Measurements from ENCODE around the gene RUSF1.
"Not testable (repeated sequence)": the region's sequence is repeated elsewhere in the genome, so short reads cannot be mapped to it uniquely, and the experiment has no call there.

The RUSF1 gene

DNA sequence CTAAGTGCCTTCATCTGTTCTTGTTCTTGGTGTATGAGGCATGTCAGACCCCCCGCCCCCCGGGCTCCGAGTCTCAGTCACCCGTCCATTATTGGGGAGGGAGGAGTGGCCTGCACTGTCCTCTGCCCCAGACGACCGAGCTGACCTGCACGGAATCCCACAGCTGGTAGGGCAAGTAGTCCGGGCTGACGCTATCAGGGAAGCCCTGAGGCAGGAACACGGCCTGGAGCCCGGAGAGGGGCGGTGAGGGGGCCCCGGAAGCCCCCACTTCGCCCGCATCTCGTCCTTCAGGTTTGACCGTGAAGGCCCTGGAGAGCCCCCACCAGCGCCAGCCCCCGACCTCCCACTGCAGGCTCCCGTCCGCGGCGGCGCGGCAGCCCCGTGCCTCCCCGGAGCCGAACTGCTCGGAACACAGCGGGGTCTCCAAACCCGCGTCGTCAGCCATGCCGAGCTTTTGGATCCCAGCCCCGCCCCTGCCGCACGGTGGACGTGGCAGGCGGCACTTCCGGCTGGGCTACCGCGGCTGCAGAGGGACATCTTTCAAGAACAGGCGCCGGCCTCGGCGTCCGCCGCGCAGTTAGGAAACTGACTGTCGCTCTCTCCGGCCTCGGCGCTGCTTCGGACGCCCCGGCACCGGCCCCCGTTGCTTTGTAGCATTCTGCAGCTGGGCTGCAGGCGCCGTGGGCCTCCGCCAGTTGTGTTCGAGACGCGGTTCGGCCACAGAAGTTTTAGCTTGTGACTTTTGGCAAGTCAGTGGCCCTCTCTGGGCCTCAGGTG lies at the start of gene RUSF1:
Gene RUSF1 (minus strand): TSS at position 463 of the 777 bp plus-strand sequence. CDS start 18 bp downstream, at position 445.
- peak; percentile 88 for DNase-seq (ENCODE audit: low spot score)

DNA sequence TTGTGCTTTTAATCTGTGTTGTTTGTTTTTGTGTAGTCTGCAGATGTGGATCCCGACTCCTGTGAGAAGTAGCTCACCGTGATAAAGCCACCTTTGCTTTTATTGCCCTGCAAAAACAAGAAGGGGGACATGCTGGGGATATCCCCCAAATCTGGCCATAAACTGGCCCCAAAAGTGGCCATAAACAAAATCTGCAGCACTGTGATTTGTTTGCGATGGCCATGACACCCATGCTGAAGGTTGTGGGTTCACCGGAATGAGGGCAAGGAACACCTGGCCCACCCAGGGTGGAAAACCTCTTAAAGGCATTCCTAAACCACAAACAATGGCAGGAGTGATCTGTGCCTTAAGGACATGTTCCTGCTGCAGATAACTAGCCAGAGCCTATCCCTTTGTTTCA lies 34.6 kb upstream of the RUSF1 start:
- DNase-seq (ENCODE audit: low spot score): no peak

DNA sequence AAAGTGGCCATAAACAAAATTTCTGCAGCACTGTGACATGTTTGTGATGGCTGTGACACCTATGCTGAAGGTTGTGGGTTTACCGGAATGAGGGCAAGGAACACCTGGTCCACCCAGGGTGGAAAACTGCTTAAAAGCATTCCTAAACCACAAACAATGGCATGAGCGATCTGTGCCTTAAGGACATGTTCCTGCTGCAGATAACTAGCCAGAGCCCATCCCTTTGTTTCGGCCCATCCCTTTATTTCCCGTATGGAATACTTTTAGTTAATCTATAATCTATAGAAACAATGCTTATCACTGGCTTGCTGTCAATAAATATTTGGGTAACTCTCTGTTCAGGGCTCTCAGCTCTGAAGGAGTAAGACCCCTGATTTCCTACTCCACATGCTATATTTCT lies 31.6 kb upstream of the RUSF1 start:
- not testable (repeated sequence) for DNase-seq (ENCODE audit: low spot score)

DNA sequence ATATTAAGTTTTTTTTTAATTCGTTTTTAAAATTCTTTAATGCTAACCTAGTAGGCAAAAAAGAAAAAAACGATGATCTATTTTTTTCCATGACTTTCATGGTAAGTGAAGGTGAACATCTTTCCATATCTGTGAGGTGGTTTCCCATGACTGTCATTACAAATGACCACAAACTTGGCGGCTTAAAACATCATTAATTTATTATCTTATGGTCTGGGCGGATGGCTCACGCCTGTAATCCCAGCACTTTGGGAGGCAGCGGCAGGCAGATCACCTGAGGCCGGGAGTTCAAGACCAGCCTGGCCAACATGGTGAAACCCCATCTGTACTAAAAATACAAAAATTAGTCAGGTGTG lies 30.0 kb upstream of the RUSF1 start:
- DNase-seq (ENCODE audit: low spot score): not testable (repeated sequence)

DNA sequence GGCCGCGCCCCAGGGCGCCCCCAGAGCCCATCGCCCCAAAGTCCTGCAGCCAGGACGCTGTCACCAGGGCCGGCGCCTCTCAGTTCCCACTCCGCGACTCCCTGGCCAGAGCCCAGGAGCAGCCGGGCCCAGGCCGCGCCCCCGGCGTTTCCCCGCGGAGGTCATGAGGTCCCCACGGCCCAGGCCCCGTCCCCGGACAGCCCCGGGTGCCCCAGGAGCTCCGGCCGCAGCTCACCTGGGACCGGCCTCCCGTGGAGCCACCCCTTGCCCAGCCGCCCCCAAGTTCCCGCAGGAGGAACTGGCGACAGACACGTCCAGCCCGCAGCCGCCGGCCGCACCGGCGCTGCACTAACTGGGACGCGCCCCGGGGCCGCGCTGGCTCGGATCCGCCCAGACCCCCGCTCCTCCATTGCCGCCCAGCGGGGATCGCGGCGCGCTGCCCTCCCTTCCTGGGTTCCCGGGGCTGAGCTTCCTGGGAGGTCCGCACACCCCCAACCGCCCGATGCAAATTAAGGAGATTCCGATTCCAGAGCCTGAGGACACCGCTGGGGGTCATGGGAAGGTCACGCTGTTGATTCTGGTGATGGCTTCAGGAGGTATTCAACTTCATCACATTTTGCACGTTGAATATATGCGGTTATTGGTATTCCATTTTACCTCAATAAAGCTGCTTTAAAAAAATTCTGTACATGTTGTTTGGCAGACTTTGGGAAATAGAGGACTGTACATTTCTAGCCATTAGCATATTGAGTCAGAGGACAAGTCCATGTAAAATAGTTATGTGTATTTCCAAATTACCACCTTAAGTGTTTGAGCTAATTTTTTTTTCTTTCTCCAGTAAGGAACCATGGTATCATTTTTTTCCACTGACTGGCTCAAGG lies 29.4 kb upstream of the RUSF1 start:
- DNase-seq (ENCODE audit: low spot score): no peak

DNA sequence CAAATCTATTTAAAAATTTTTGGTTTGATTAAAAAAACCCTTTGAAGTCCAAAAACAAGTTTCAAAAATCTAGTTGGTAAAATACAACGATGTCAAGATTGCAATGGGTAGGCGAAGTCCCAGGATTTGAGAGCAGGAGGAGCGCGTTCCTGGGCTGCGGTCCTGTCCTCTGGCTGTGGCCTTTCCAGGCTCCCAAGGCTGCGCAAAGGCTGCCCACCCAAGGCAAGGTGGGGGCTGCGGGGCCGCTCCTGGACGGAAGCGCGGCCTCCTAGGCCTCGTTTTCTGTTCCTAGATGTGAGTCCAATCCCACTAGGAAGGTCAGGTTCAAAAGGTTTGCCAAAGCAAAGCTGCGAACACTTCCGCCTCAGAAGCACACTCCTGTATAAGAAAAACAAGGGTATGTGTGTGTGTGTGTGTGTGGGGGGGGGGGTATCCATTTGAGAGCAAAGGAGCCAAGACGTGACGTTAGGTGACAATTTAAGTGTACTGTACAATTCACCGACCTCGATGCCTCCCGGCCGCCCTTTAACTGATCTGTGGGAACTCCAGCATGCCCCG lies 28.7 kb upstream of the RUSF1 start:
- no peak for DNase-seq (ENCODE audit: low spot score)

DNA sequence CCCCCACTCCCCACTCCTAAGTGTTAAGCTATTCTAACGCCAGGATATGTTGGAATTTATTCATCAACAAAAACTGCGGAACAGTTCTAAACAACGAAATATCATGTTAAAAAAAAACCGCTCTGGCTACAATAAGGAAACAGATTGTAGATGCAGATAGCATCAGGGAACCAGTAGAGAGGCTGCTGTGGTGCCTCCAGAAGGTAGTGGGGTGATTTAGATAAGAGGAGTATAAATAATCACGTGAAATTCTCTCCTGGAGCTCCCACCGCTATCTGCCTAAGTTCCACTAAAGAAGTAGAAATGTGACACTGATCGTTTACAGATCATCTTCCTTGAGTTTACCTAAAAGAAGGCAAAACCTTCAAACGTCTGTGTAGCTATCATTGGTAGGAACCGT lies 27.5 kb upstream of the RUSF1 start:
- DNase-seq (ENCODE audit: low spot score): no peak

DNA sequence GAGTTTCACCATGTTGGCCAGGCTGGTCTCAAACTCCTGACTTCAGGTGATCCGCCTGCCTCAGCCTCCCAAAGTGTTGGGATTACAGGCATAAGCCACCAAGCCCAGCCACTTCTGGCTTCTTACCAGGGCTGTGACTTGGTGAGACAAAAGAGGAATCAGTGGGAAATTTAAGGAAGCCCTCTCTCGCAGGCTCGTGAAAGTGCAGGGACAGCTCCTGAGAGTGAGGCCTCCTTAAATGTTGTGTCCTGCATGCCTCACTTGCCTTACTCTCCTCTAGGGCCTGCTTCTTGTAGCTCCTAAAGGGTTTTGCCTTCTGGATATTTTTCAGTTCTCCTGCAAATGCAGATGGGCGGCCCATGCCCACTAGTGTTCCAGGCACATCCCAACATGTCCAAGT lies 24.7 kb upstream of the RUSF1 start:
- no peak for DNase-seq (ENCODE audit: low spot score)

DNA sequence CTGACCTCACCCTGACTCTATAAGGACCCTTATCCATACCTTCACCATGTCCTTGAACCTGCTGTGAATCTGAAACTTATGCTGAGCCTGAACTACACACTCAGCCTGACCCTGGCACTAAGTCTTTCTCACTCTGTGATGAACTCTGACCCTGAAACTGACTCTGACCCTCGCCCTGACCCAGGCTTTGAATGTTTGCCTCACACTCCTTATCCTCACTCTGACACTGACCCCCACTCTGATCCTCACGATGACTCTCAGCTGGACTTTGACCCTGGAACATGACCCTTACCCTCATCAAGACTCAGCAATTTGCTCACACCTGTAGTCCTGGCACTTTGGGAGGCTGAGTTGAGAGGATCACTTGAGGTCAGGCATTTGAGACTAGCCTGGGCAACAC lies 23.9 kb upstream of the RUSF1 start:
- DNase-seq (ENCODE audit: low spot score): no peak

DNA sequence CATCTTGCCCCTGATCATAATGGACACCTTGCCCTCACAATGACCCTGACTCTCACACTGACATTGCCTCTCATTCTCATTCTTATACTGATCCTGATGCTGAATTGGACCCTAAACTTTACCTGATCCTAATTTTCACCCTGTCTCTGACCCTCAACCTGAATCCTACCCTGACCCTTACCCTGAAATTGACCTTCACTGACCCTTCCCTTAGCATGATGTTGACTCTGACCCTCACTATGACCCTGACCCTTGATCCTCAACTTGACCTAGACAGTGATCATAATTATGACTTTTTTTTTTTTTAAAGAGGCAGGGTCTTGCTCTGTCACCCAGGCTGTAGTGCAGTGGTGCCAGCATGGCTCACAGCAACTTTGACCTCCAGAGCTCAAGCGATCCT lies 22.9 kb upstream of the RUSF1 start:
- DNase-seq (ENCODE audit: low spot score): no peak

DNA sequence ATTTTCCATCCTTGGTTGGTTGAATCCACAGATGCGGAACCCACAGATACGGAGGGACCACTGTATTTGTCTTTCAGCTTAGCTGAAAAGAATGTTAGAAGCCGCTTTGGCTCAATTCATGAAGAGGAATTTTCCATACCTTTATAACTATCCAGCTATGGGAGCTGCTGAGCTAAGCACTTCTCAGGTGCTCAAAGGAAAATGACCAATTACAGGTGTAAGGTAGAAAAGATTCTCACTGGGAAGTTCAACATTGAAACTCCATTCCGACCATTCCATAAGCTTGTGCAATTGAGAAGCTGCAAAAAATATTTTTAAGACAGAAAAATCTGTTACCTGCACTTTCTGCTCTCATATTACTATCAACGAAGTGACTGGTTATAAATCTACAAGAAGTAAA lies 22.2 kb upstream of the RUSF1 start:
- DNase-seq (ENCODE audit: low spot score): no peak

DNA sequence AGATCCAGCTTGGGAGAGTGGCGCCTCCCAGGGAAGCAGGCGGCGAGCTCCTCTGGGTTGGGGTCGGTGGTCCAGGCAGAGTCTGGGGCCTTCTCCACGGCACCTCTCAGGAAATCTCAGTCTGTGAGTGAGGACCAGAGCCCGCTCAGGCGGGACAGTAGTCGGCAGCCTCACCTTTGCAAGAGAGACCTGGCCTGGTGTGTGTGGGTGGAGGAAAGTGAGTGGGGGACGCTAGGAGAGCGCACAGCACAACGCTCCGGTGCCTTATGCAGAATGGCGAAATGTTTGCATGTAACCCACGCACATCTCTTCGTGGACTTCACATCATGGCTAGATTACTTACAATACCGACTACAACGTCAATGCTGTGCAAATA lies 21.7 kb upstream of the RUSF1 start:
- DNase-seq (ENCODE audit: low spot score): no peak

DNA sequence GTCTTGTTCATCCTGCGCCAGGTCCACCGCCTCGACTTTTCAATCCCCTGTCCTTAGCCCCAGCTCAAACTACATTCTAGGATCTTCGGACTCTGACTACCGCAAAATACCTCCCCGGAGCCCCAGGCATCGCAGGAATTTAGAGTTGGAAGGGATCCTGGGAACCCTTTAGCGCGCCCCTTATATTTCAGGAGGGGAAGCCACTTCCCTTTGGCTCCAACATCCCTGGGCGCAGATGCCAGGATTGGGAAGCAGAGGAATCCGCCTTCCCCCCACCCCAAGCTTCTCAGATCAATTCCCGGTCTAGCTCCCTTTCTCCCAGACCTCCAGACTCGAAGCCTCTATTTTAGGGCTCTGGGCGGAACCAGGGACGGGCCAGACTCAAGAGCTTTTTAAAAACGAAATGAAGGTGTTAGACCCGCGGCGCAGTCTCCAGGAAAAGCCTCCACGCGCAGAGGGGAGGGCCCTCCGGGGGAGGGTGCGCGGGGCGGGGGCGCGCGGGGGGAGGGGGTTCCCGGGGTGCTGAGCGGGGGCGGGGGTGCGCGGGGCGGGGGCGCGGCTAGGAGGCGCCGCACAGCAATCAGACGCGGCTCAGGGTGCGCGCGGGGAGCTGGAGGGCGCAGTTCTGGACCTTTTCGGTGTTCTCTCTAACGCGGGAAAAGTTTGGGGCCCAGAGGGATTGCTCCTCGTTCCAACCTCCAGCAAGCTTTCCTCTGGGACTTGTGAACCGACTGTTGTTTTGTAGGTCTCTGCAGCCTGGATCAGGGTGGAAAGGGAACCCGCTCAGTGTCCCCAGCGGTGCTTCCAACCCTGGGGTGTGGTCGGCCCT lies 21.1 kb upstream of the RUSF1 start:
- no peak for DNase-seq (ENCODE audit: low spot score)

DNA sequence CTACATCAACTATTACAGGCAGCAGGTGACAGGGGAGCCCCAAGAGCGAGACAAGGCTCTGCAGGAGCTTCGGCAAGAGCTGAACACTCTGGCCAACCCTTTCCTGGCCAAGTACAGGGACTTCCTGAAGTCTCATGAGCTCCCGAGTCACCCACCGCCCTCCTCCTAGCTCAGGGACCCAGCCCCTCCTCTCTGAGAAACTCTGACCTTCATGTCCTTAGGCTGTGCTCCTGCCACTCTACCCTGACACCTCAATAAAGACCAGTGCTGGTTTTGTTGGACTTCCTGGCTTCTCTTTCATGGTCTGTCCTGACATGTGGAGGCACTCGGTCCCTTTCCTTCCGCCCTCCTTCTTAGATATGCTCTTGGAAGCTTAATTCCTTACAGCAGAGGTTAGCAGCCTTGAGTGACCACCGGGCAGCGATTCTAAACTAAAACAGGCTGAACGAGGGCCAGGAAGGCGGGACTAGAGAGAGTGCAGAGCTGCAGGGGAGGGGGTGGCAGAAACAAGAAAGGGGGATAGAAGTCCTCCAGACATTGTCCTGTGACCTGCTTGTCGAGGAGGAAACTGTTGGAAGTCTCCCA lies 20.4 kb upstream of the RUSF1 start:
- DNase-seq (ENCODE audit: low spot score): no peak

DNA sequence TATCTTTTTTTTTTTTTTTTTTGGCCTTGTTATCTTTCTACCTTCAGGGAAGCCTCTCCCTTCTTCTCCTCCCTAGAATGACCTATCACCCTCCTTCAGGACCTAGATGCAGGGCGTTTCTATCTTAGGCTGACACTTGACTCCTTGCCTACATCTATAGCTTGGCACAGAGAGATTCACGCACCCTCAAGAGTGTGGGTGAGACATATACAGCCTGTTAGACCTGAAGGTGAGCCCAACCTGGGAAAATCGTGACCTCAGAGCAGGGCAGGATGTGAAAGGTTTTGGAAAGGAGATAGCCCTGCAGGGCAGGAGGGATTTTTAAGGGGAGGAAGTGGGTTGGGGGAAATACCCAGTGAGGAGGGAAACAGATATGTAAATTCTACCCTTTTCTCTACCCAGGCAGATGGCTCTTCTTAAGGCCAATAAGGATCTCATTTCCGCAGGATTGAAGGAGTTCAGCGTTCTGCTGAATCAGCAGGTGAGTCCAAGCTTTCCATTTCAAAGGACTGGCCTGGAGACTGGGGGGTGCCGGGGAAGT lies 19.6 kb upstream of the RUSF1 start, which contains the start of gene AHSP:
Gene AHSP (plus strand): TSS at position 167 of the 541 bp plus-strand sequence. CDS start 240 bp downstream, at position 407.
- DNase-seq (ENCODE audit: low spot score): no peak

DNA sequence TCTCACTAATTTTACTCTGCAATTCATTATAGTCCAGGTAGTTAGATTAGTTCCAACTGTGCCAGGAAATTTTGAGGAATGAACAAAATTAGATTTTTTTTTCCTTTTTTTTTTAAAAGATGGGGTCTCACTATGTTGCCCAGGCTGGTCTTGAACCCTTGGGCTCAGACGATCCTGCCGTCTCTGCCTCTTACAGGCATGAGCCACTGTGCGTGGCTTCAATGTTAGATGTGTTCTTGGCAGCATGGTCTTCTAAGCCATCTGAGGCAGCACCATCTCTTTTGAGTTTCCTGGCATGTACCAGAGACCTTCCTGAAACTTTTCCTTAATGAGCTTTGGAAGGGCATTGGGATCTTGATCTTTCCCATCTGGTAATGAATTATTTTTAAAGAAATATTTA lies 16.9 kb upstream of the RUSF1 start:
- no peak for DNase-seq (ENCODE audit: low spot score)

DNA sequence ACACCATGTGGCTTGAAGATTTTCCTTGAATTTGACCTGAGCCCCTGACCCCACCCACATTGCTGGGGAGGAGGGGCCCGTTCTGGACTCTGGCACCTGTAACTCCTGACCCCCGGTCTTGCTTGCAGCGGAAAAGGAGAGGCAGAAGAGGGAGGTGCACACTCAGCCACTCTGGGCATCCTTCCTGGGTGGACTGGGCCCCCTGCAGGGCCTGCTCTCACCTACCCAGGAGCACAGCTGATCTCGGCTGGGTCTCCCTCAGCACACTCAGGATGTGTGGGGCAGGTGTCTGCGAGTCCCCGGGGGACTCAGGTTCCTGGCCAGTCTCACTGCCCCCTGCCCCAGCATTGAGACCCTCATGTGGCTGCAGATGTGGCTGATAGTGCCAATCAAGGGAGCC lies 15.6 kb upstream of the RUSF1 start:
- not testable (repeated sequence) for DNase-seq (ENCODE audit: low spot score)

DNA sequence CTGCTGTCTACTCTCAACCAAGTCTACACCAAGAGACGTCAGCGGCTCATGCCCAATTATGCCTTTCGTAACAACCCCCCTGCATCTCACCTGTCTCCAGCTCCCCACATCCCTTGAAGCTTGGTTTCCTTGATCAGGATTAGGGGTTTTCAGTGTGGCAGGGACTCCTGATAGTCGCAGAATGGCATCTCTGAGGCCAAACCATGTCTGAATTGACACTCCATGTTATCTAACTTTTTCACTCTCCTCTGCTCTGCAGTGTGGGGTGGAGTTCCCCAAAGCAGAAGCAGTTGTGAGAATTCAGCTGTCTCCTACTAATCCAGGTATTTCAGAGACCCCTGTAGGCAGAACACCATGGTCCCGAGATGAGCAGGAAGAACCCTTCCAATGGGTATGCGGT lies 13.9 kb upstream of the RUSF1 start:
- DNase-seq (ENCODE audit: low spot score): no peak

DNA sequence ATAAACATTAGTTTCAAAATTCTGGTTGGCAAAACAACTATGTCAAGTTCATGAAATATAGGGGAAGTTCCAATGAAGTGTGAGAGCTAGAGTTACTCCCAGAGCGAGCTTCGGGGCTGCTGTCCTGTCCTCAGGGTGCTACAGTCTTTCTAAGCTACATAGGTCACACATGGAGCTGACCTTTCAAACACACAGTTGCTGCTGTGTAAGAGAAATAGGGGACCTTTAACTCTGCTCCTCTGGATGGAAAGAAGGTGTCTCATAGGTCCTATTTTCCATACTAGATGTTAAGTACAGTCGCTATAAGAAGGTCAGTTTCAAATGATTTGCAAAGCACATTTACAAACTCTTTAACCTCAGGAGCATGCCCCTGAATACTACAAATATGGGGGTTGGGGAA lies 13.2 kb upstream of the RUSF1 start:
- no peak for DNase-seq (ENCODE audit: low spot score)

DNA sequence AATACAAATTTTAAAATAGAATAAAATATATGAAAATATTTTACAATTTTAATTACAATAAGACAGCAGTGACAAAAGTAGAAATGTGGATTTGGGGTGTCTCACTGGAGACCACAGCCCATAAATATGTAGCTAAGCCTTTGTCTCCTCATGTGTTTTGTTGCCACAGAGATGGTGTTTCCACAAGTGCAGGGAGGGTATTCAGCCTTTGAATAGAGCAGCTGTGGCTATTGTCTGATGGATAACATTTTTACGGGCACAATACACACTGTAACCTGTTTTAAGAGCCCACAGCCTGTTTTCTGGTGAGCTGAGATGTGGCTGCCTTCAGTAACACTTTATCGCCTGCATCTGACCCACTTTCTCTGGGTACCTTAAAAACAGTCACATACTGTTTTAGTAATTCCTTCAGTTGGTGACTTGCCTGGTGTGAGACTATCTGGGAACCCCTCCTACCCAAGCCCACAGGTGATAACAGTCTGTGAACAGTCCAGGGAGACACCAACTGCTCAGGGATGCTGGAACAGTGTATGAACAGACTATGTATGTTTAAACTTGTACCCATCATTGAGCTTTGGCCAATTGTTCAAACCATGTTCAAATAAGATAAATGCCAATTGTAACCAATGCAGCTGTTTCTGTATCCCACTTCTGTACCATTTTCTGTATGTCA lies 11.7 kb upstream of the RUSF1 start:
- DNase-seq (ENCODE audit: low spot score): no peak
